Mesenchymal stem cell (in vitro differentiated cells and primary cell): ENCODE data around the gene DEPDC1B.
"Not testable (repeated sequence)": the region's sequence is repeated elsewhere in the genome, so short reads cannot be mapped to it uniquely, and the experiment has no call there.

Experiments used
- DNase-seq: peaks from one replicate; pipeline ENCODE4 v3.0.0-alpha.2; 2013
- H2AFZ ChIP-seq: one replicate; pipeline ENCODE4 v1.6.1; 2013; ENCODE audit warnings: low read depth, mild to moderate bottlenecking, control low read depth, inconsistent platforms, low read length, moderate library complexity
- H2AK5ac ChIP-seq: 2 replicates; pipeline ENCODE4 v1.6.1; 2013; ENCODE audit warnings: low read length, moderate library complexity, mild to moderate bottlenecking, inconsistent platforms; ENCODE audit not compliant: severe bottlenecking
- H2BK120ac ChIP-seq: one replicate; pipeline ENCODE4 v1.6.1; 2013; ENCODE audit warnings: low read depth, mild to moderate bottlenecking, inconsistent platforms, low read length, moderate library complexity
- H2BK12ac ChIP-seq, 2 experiments: one replicate each; pipeline ENCODE4 v1.6.1; 2013; ENCODE audit warnings: inconsistent platforms in 2 of 2, low read length in 2 of 2, mild to moderate bottlenecking in 2 of 2, moderate library complexity in 2 of 2, control low read depth in 1 of 2
- H2BK15ac ChIP-seq: one replicate; pipeline ENCODE4 v1.6.1; 2013; ENCODE audit warnings: mild to moderate bottlenecking, low read depth, inconsistent platforms; ENCODE audit not compliant: poor library complexity, severe bottlenecking
- H2BK5ac ChIP-seq: 2 replicates; pipeline ENCODE4 v1.6.1; 2013; ENCODE audit warnings: low read depth, mild to moderate bottlenecking, low read length, control low read depth, inconsistent platforms; ENCODE audit not compliant: poor library complexity, severe bottlenecking
- H3K14ac ChIP-seq, 2 experiments: one replicate each; pipeline ENCODE4 v1.6.1; 2013; ENCODE audit warnings: inconsistent platforms in 2 of 2, low read length in 2 of 2, control low read depth in 1 of 2, mild to moderate bottlenecking in 1 of 2, moderate library complexity in 1 of 2
- H3K18ac ChIP-seq, 2 experiments: one replicate each; pipeline ENCODE4 v1.6.1; 2013; ENCODE audit warnings: inconsistent platforms in 2 of 2, low read length in 2 of 2, control low read depth in 1 of 2, low read depth in 1 of 2, mild to moderate bottlenecking in 1 of 2
- H3K23ac ChIP-seq, 2 experiments: one replicate each; pipeline ENCODE4 v1.6.1; 2013; ENCODE audit warnings: inconsistent platforms in 2 of 2, low read length in 2 of 2, mild to moderate bottlenecking in 2 of 2, moderate library complexity in 2 of 2, control low read depth in 1 of 2
- H3K27ac ChIP-seq: 2 replicates; pipeline ENCODE4 v1.5.1; 2013; ENCODE audit warnings: mild to moderate bottlenecking, moderate library complexity, low read length, control low read depth, inconsistent platforms; ENCODE audit not compliant: poor library complexity, severe bottlenecking
- H3K27me3 ChIP-seq, 2 experiments: 2 replicates each; pipeline versions ENCODE4 v1.6.1 to v1.7.0; 2013; ENCODE audit warnings: low read length in 2 of 2, mild to moderate bottlenecking in 2 of 2, moderate library complexity in 2 of 2, control low read depth in 1 of 2, inconsistent platforms in 1 of 2; ENCODE audit not compliant: control insufficient read depth in 1 of 2, insufficient read depth in 1 of 2
- H3K36me3 ChIP-seq, 2 experiments: 2 replicates each; pipeline versions ENCODE4 v1.6.1 to v1.7.0; 2013; ENCODE audit warnings: low read length in 2 of 2, control low read depth in 1 of 2, inconsistent platforms in 1 of 2, low read depth in 1 of 2, mild to moderate bottlenecking in 1 of 2; ENCODE audit not compliant: insufficient read depth in 2 of 2, control insufficient read depth in 1 of 2
- H3K4ac ChIP-seq, 2 experiments: one replicate each; pipeline ENCODE4 v1.6.1; 2013; ENCODE audit warnings: inconsistent platforms in 2 of 2, low read length in 2 of 2, mild to moderate bottlenecking in 2 of 2, moderate library complexity in 2 of 2, control low read depth in 1 of 2, low read depth in 1 of 2
- H3K4me1 ChIP-seq: 2 replicates; pipeline ENCODE4 v1.6.1; 2013; ENCODE audit warnings: low read depth, low read length, control low read depth; ENCODE audit not compliant: control insufficient read depth, insufficient read depth
- H3K4me2 ChIP-seq: 2 replicates; pipeline ENCODE4 v1.6.1; 2013; ENCODE audit warnings: low read length, mild to moderate bottlenecking, inconsistent platforms; ENCODE audit not compliant: poor library complexity, severe bottlenecking
- H3K4me3 ChIP-seq, 2 experiments: 2 replicates each; pipeline versions ENCODE4 v1.5.1 to v1.7.0; 2013; ENCODE audit warnings: low read length in 2 of 2, mild to moderate bottlenecking in 2 of 2, control low read depth in 1 of 2, low read depth in 1 of 2; ENCODE audit not compliant: insufficient read depth in 1 of 2
- H3K79me1 ChIP-seq: replicated peaks from 2 replicates; pipeline ENCODE4 v1.6.1; 2013; ENCODE audit warnings: mild to moderate bottlenecking, control low read depth, low read length, inconsistent platforms; ENCODE audit not compliant: poor library complexity, severe bottlenecking
- H3K9ac ChIP-seq: 2 replicates; pipeline ENCODE4 v1.7.0; 2013; ENCODE audit warnings: mild to moderate bottlenecking, low read length, moderate library complexity
- H3K9me3 ChIP-seq: 2 replicates; pipeline ENCODE4 v1.7.0; 2013; ENCODE audit warnings: mild to moderate bottlenecking, low read length; ENCODE audit not compliant: control insufficient read depth
- H4K8ac ChIP-seq: one replicate; pipeline ENCODE4 v1.6.1; 2013; ENCODE audit warnings: inconsistent platforms, mild to moderate bottlenecking, low read length, moderate library complexity
- H4K91ac ChIP-seq: one replicate; pipeline ENCODE4 v1.6.1; 2013; ENCODE audit warnings: mild to moderate bottlenecking, low read length, inconsistent platforms
- WGBS: methylation state at CpG from one replicate; pipeline ENCODE4 v1.1.7; 2013; ENCODE audit warnings: mixed read lengths; 5-methylcytosine and 5-hydroxymethylcytosine counted together

The DEPDC1B gene

GRCh38 chr5:60590172-60590571 is 109.8 kb downstream of the DEPDC1B start:
- H4K8ac ChIP-seq: no peak overlapping the region
- H3K4ac ChIP-seq: no peak overlapping the region
- no peak overlapping the region for H3K23ac ChIP-seq
- peaks cover 2% of the 10 kb centered on the region for H3K79me1 ChIP-seq
- no peak overlapping the region for H3K18ac ChIP-seq
- H2AK5ac ChIP-seq: no peak overlapping the region
- H3K36me3 ChIP-seq: no peaks in the 10 kb centered on the region
- H3K14ac ChIP-seq: no peak overlapping the region
- no peak for DNase-seq
- no peak overlapping the region for H2BK15ac ChIP-seq
- H4K91ac ChIP-seq: no peak overlapping the region
- H3K9me3 ChIP-seq: no peaks in the 10 kb centered on the region
- no peak overlapping the region for H2BK5ac ChIP-seq
- no peak overlapping the region for H2BK120ac ChIP-seq
- no peaks in the 10 kb centered on the region for H3K4me1 ChIP-seq
- no peaks in the 10 kb centered on the region for H3K27me3 ChIP-seq
- H2AFZ ChIP-seq: no peak overlapping the region
- no peak overlapping the region for H3K4me3 ChIP-seq
- H3K4me2 ChIP-seq: no peak overlapping the region
- no peak overlapping the region for H2BK12ac ChIP-seq
- no peak overlapping the region for H3K9ac ChIP-seq
- H3K27ac ChIP-seq: no peak overlapping the region
- WGBS: no CpG with 5 or more reads among the region's 2 CpGs

- not testable (repeated sequence) for H3K23ac ChIP-seq, DNase-seq, H3K4ac ChIP-seq, H3K18ac ChIP-seq, H4K8ac ChIP-seq, H3K79me1 ChIP-seq, H2AFZ ChIP-seq, H2BK120ac ChIP-seq, H3K4me1 ChIP-seq, H2AK5ac ChIP-seq, H2BK12ac ChIP-seq, H3K4me3 ChIP-seq, H4K91ac ChIP-seq, H3K4me2 ChIP-seq, H2BK5ac ChIP-seq, H3K9ac ChIP-seq, H3K9me3 ChIP-seq, H3K36me3 ChIP-seq, H2BK15ac ChIP-seq, H3K27ac ChIP-seq, H3K27me3 ChIP-seq, H3K14ac ChIP-seq
- 100% methylated on average over 3 of the region's 6 CpGs for WGBS
Observed at GRCh38 chr5:60587312-60587711, 112.7 kb downstream of the DEPDC1B start.

- Histone ChIP-seq H3K36me3 (no peaks in the 10 kb centered on the region), H2AK5ac (no peak overlapping the region), H2BK5ac (no peak overlapping the region), H3K79me1 (no peaks in the 10 kb centered on the region), H3K4me2 (no peak overlapping the region), H3K18ac (no peak overlapping the region), H3K9ac (no peak overlapping the region), H2AFZ (no peak overlapping the region), H2BK15ac (no peak overlapping the region), H3K27me3 (no peaks in the 10 kb centered on the region), H2BK120ac (no peak overlapping the region), H3K23ac (no peak overlapping the region), H4K8ac (no peak overlapping the region), H2BK12ac (no peak overlapping the region), H3K4ac (no peak overlapping the region), H3K14ac (no peak overlapping the region), H4K91ac (no peak overlapping the region), H3K9me3 (no peaks in the 10 kb centered on the region), H3K27ac (no peak overlapping the region), H3K4me1 (no peaks in the 10 kb centered on the region), H3K4me3 (no peak overlapping the region)
- no CpG with 5 or more reads among the region's 1 CpG for WGBS
- peak; percentile 61 for DNase-seq
Observed at GRCh38 chr5:60586307-60586901, 113.6 kb downstream of the DEPDC1B start.

DNA sequence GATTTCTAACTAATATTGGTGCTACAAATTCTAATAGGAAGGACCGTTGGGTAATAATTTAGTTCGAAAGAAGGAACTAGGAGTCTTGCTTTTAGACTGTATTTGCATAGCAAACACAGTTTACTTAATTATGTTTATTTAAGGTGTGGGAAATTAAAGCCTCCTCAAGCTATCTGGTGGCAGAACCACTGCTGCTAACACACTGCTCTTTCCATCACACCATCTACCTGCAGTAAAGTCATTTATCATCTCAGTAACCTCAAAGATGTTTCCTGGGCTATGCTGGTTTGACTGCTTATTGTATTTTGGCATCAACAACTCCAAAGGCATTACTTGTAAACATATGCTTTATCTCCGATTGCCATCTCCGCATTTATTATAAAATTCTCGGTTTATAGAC is 114.3 kb downstream of the DEPDC1B start:
- Histone ChIP-seq H3K9me3 (no peaks in the 10 kb centered on the region), H3K14ac (no peak overlapping the region), H2BK120ac (no peak overlapping the region), H3K27me3 (no peaks in the 10 kb centered on the region), H2BK15ac (no peak overlapping the region), H3K4ac (no peak overlapping the region), H3K4me3 (no peak overlapping the region), H2BK5ac (no peak overlapping the region), H3K9ac (no peak overlapping the region), H3K79me1 (no peaks in the 10 kb centered on the region), H4K91ac (no peak overlapping the region), H3K23ac (no peak overlapping the region), H3K27ac (no peak overlapping the region), H3K4me2 (no peak overlapping the region), H2AFZ (no peak overlapping the region), H2BK12ac (no peak overlapping the region), H3K36me3 (no peaks in the 10 kb centered on the region), H3K18ac (no peak overlapping the region), H3K4me1 (no peaks in the 10 kb centered on the region), H2AK5ac (no peak overlapping the region), H4K8ac (no peak overlapping the region)
- WGBS: 100% methylated on average over 3 of the region's 5 CpGs
- no peak for DNase-seq
